Lower leg skin (tissue), 3 donors: ENCODE results near the gene MMADHC.

Experiments used
- CTCF ChIP-seq, 3 donors: fragments of 450-650 bp; IDR thresholded peaks; one replicate each; pipeline ENCODE4 v1.5.1; 2016; ENCODE audit warnings: antibody characterized with exemption in 3 of 3, mild to moderate bottlenecking in 3 of 3, moderate library complexity in 2 of 3
- POLR2A ChIP-seq, 2 donors: fragments of 450-650 bp; IDR thresholded peaks; one replicate each; pipeline ENCODE4 v1.6.1; 2016 to 2017; ENCODE audit warnings: antibody characterized with exemption in 2 of 2, mild to moderate bottlenecking in 1 of 2, moderate library complexity in 1 of 2

DNA sequence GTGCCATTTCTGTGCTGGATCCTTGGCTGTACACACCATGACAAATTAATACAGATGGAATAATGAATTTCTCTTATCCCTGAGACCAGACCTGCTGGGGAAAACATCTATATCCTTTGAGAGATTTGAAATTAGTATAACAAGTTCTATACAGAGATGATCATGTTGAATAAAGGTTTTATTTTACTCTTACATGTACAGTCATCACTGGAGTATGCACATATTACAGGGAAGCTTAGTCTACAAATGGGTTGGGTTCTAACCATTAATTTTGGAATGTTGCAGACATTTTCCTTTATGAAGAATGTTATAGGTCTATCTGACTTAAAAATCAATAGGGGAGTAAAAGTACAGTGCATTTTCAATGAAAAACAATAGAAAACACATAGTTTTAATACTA is 29.9 kb upstream of the MMADHC start:
- no peak for TF ChIP-seq CTCF (IDR thresholded peaks at IDR 0.05)
- TF ChIP-seq POLR2A (IDR thresholded peaks at IDR 0.05), result no peak
